TTC549 (cell line): ENCODE data around the gene PRKAA2.

Source experiments
- FAIRE-seq: peaks from 2 replicates; lab custom pipeline; 2012; peaks lifted over from hg19 to GRCh38; lab: Jason Lieb, UNC

PRKAA2 gene

GRCh38 chr1:56713112-56713511 is 68.0 kb downstream of the PRKAA2 start:
- no peak for FAIRE-seq

GRCh38 chr1:56715156-56715555 is 70.0 kb downstream of the PRKAA2 start:
- no peak for FAIRE-seq

GRCh38 chr1:56719171-56719570 is 74.1 kb downstream of the PRKAA2 start:
- no peak for FAIRE-seq

GRCh38 chr1:56726706-56727105 is 81.6 kb downstream of the PRKAA2 start:
- no peak for FAIRE-seq

GRCh38 chr1:56728964-56729363 is 83.8 kb downstream of the PRKAA2 start:
- FAIRE-seq, result no peak

- no peak for FAIRE-seq
Observed at GRCh38 chr1:56745231-56745630, 100.1 kb downstream of the PRKAA2 start.

GRCh38 chr1:56754708-56755479 is 109.8 kb downstream of the PRKAA2 start:
- no peak for FAIRE-seq

- no peak for FAIRE-seq
Observed at GRCh38 chr1:56755911-56756310, 110.8 kb downstream of the PRKAA2 start.

- no peak for FAIRE-seq
Observed at GRCh38 chr1:56758135-56758534, 113.0 kb downstream of the PRKAA2 start.

- no peak for FAIRE-seq
Observed at GRCh38 chr1:56758794-56759193, 113.7 kb downstream of the PRKAA2 start.
